ENCODE measurements around the gene VHLL.

Gene VHLL

GRCh38 chr1:156257711-156258110, 41.4 kb downstream of the VHLL start:
- DNase-seq (ENCODE audit: low read depth in 1 of 2, low spot score in 1 of 2) = no peak

- no peak for DNase-seq (ENCODE audit: low read depth in 1 of 2, low spot score in 1 of 2)
Observed at GRCh38 chr1:156253634-156254033, 45.5 kb downstream of the VHLL start.

DNA sequence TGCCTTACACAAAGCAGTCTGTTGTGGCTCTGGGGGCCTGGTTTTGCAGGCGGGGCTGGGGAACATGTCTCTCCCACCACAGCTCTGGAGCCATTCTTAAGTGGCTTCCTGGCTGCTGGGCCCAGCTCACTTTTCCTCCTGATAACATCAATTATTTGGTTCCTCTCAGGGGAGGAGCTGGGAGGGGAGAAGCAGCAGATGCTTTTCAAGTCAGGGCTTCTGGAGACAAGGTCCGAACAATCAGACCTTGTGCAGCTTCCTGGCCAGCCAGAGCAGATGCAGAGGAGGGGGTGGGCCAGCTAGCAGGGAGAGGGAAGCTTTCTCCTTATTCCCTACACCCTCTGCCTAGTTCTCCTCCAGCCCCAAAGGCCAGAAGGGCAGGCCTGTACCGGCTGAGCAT, 47.6 kb downstream of the VHLL start:
- DNase-seq (ENCODE audit: low read depth in 1 of 2, low spot score in 1 of 2) = no peak

DNA sequence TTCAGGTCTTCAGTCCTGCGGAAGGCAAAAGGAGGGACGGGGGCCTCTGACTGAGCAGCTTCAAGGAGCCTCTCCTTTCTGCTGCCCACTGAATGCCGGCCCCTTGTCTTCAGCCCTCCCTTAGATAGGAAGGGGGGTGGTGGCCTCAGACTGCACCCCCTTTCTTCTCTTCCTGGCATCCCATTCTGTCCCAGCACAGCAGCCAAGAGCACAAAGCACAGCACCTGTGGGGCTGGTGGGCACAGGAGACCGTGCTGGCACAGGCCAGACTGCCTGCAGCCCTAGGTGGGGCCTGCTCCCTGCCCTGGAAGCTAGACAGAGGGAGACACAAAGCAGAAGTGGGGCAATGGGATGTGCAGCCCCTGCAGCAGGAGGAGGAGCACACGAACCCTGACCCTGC, 49.5 kb downstream of the VHLL start:
- no peak for DNase-seq (ENCODE audit: low read depth in 1 of 2, low spot score in 1 of 2)

Measured in activated T-helper 1 cell treated with anti-CD3 and anti-CD28 coated beads, Interleukin-2, amount 50 U/mL, for 16 hours (primary cell).